ENCODE data around the gene TLE3.

Gene TLE3

DNA sequence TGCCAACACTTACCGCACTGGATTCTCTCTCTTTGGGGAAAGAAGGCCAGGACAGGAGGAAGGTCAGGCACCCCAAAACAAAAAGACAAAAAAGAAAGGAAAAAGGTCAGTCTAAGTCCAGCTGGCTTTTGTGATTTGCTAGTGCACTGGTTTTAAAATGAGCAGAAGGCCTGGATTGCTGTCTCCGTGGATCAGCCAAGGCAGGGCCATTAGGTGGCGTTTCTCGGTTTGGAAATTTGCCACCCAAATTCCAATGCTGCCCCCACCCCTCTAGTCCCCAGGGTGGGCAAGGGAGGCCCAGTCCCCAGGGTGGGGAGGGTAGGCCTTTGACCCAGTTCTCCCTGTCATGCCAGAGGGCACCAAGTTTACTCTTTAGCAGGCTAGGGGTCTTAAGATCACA is 33.3 kb downstream of the TLE3 start:
- Histone ChIP-seq H3K4me1 (ENCODE audit: insufficient read depth, insufficient read length) (peaks cover 8% of the 10 kb centered on the region), H3K9ac (ENCODE audit: insufficient read length, low read depth) (no peak overlapping the region), H3K36me3 (ENCODE audit: insufficient read depth, insufficient read length, low read length) (peaks cover 99% of the 10 kb centered on the region), H3K4me3 (ENCODE audit: insufficient read length, low read depth) (no peak overlapping the region), H3K27me3 (ENCODE audit: insufficient read depth, insufficient read length) (no peaks in the 10 kb centered on the region), H3K9me3 (ENCODE audit: insufficient read depth, low read length) (no peaks in the 10 kb centered on the region)
- DNase-seq (ENCODE audit: low read depth, low spot score) = no peak
- no peak for TF ChIP-seq SUZ12 (IDR thresholded peaks at IDR 0.05; ENCODE audit: extremely low read depth, insufficient read depth, insufficient read length)
- TF ChIP-seq YY1 (IDR thresholded peaks at IDR 0.05; ENCODE audit: insufficient read depth, insufficient read length) = no peak

DNA sequence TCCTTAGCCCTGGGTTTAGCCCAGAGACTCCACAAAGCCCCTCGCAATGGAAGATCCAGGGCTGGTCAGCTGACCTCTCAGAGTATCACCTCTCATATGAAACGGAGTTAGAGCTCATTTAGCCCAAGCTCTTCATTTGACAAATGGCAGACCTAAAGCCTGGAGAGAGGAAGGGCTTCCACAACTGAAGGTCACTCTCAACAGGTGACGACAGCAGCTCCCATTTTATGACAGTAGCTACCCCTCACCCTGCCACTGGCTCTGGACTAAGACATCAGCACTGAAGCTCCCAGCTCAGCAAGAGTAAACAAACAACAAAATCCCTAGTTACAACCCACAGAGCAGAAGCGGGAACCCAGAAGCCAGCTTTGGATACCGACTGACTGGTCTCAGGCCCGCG is 33.7 kb downstream of the TLE3 start:
- DNase-seq (ENCODE audit: low read depth, low spot score) = no peak
- TF ChIP-seq ZNF274 (IDR thresholded peaks at IDR 0.05; ENCODE audit: low read depth, low read length) = no peak
- Histone ChIP-seq H3K9me3 (ENCODE audit: insufficient read depth, low read length) (no peaks in the 10 kb centered on the region), H3K36me3 (ENCODE audit: insufficient read depth, insufficient read length, low read length) (peaks cover 99% of the 10 kb centered on the region), H3K27me3 (ENCODE audit: insufficient read depth, insufficient read length) (no peaks in the 10 kb centered on the region), H3K4me3 (ENCODE audit: insufficient read length, low read depth) (no peak overlapping the region), H3K4me1 (ENCODE audit: insufficient read depth, insufficient read length) (peaks cover 8% of the 10 kb centered on the region), H3K9ac (ENCODE audit: insufficient read length, low read depth) (no peak overlapping the region)

DNA sequence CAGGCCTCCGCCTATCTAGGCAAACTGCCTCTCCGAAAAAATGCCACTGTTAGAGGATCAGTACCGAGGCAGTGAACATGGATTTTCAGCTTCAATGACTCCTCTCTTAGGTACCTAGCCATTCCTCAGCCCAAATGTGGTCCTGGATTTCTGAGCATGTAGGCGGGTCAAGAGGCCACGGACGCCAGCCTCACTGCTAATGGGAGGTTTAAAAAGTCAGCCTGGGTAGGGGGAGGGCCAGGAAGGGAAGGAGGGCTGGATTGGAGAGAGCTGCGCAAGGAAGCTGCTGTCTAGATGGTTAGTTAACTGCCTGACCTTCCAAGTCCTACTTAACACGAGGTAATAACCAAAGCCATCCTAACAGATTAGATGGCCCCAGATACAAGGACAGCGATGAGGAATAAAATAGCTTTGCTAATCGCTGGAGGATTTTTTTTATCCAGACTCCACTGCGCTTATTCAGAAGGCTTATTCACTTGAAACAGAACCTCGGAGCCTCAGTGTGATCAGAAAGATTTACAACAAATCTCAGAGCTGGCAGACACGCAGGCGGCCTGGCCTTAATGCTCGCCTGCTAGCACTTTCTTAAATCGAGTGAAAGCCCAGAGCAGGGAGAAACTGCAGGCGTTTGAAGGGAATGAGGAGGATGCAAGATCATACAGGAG is 34.3 kb downstream of the TLE3 start:
- peaks cover 99% of the 10 kb centered on the region for H3K36me3 ChIP-seq (ENCODE audit: insufficient read depth, insufficient read length, low read length)
- no peaks in the 10 kb centered on the region for H3K9me3 ChIP-seq (ENCODE audit: insufficient read depth, low read length)
- H3K4me1 ChIP-seq (ENCODE audit: insufficient read depth, insufficient read length) = peaks cover 8% of the 10 kb centered on the region
- DNase-seq (ENCODE audit: low read depth, low spot score) = no peak
- H3K9ac ChIP-seq (ENCODE audit: insufficient read length, low read depth) = no peak overlapping the region
- no peaks in the 10 kb centered on the region for H3K27me3 ChIP-seq (ENCODE audit: insufficient read depth, insufficient read length)
- no peak overlapping the region for H3K4me3 ChIP-seq (ENCODE audit: insufficient read length, low read depth)
- no peak for TF ChIP-seq ZNF274 (IDR thresholded peaks at IDR 0.05; ENCODE audit: low read depth, low read length)

DNA sequence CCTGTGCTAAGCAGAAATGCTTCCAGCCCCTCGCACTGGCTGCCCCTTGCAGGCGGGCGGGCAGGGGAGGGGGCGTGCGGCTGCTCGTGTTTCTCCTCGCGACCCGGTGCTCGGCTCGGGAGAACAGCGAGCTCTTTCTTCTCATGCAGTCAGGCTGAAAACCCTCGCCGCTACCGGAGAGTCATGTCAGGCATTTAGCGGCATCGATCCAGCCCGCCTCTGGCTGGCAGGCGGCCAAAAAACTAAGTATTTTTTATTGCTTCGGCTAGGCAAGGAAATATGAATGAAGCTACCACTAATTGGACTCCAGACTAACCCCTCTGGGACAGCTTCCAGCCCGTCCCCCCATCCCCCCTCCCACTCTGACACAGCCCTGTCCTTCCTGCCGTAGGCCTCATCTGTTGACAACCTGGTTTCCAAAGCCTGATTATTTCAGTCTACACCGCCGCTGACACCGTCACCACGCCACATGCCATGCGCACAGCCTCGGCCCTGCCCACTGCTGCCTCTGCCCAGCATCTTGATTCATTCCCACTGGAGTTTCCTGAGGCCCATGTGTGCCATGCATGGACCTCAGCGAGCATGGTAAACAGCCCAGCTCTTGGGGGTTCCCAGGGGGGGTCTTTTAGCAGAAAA is 35.3 kb downstream of the TLE3 start:
- H3K9me3 ChIP-seq (ENCODE audit: insufficient read depth, low read length) = no peaks in the 10 kb centered on the region
- TF ChIP-seq SUZ12 (IDR thresholded peaks at IDR 0.05; ENCODE audit: extremely low read depth, insufficient read depth, insufficient read length) (no peak), ZNF274 (IDR thresholded peaks at IDR 0.05; ENCODE audit: low read depth, low read length) (no peak), YY1 (IDR thresholded peaks at IDR 0.05; ENCODE audit: insufficient read depth, insufficient read length) (no peak)
- peaks cover 100% of the 10 kb centered on the region for H3K36me3 ChIP-seq (ENCODE audit: insufficient read depth, insufficient read length, low read length)
- no peak overlapping the region for H3K9ac ChIP-seq (ENCODE audit: insufficient read length, low read depth)
- H3K4me3 ChIP-seq (ENCODE audit: insufficient read length, low read depth) = no peak overlapping the region
- DNase-seq (ENCODE audit: low read depth, low spot score) = no peak
- no peaks in the 10 kb centered on the region for H3K27me3 ChIP-seq (ENCODE audit: insufficient read depth, insufficient read length)
- H3K4me1 ChIP-seq (ENCODE audit: insufficient read depth, insufficient read length) = peaks cover 7% of the 10 kb centered on the region

DNA sequence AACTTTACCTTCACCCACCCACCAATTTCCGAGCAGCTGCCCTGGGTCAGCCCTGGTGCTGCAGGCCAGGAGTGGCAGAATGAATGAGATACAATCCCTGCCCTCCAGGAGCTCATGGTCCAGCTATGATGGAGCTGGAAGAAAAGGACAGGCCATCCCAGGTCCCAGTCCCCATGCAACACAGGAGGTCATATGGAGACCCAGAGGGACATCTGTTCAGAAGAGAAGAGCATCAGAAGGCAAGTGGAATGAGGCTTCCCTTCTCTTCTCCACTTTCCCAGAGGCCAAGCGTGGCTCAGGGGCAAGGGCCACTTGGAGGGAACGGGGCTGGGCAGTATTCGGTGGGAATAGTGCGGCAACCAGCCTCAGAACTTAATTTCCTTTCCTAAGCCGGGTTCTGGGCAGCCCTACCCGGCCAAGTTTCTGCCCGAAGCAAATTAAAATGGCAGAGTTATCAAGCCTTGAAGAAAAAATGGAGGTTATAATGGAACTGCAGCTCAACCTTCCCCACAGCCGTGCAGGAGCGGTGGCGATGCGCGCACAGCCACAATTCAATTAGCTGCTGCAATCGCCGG is 35.9 kb downstream of the TLE3 start:
- no peak for TF ChIP-seq SUZ12 (IDR thresholded peaks at IDR 0.05; ENCODE audit: extremely low read depth, insufficient read depth, insufficient read length)
- no peak for DNase-seq (ENCODE audit: low read depth, low spot score)
- H3K36me3 ChIP-seq (ENCODE audit: insufficient read depth, insufficient read length, low read length) = peaks cover 100% of the 10 kb centered on the region
- H3K27me3 ChIP-seq (ENCODE audit: insufficient read depth, insufficient read length) = no peaks in the 10 kb centered on the region
- no peaks in the 10 kb centered on the region for H3K9me3 ChIP-seq (ENCODE audit: insufficient read depth, low read length)
- no peak overlapping the region for H3K9ac ChIP-seq (ENCODE audit: insufficient read length, low read depth)
- H3K4me3 ChIP-seq (ENCODE audit: insufficient read length, low read depth) = no peak overlapping the region
- peaks cover 9% of the 10 kb centered on the region for H3K4me1 ChIP-seq (ENCODE audit: insufficient read depth, insufficient read length)

DNA sequence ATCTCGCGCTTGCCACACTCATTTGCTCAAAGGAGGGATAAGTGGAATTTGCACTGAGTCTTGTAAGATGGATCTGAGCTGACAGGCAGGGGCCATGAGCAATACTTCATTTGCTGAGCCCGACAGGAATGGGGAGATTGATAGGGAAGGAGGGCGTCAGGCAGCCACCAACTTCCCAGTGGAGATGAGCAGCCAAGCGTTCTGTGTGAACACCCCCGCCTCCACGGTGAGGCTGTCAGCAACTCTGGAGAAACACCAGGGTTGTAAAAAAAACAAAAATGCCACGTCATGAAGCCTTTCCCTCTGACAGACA is 36.8 kb downstream of the TLE3 start:
- TF ChIP-seq SUZ12 (IDR thresholded peaks at IDR 0.05; ENCODE audit: extremely low read depth, insufficient read depth, insufficient read length) = no peak
- TF ChIP-seq ZNF274 (IDR thresholded peaks at IDR 0.05; ENCODE audit: low read depth, low read length) = no peak
- no peak for TF ChIP-seq YY1 (IDR thresholded peaks at IDR 0.05; ENCODE audit: insufficient read depth, insufficient read length)
- Histone ChIP-seq H3K9ac (ENCODE audit: insufficient read length, low read depth) (no peak overlapping the region), H3K4me3 (ENCODE audit: insufficient read length, low read depth) (no peak overlapping the region), H3K9me3 (ENCODE audit: insufficient read depth, low read length) (no peaks in the 10 kb centered on the region), H3K36me3 (ENCODE audit: insufficient read depth, insufficient read length, low read length) (peaks cover 97% of the 10 kb centered on the region), H3K4me1 (ENCODE audit: insufficient read depth, insufficient read length) (peaks cover 10% of the 10 kb centered on the region), H3K27me3 (ENCODE audit: insufficient read depth, insufficient read length) (no peaks in the 10 kb centered on the region)
- no peak for DNase-seq (ENCODE audit: low read depth, low spot score)

DNA sequence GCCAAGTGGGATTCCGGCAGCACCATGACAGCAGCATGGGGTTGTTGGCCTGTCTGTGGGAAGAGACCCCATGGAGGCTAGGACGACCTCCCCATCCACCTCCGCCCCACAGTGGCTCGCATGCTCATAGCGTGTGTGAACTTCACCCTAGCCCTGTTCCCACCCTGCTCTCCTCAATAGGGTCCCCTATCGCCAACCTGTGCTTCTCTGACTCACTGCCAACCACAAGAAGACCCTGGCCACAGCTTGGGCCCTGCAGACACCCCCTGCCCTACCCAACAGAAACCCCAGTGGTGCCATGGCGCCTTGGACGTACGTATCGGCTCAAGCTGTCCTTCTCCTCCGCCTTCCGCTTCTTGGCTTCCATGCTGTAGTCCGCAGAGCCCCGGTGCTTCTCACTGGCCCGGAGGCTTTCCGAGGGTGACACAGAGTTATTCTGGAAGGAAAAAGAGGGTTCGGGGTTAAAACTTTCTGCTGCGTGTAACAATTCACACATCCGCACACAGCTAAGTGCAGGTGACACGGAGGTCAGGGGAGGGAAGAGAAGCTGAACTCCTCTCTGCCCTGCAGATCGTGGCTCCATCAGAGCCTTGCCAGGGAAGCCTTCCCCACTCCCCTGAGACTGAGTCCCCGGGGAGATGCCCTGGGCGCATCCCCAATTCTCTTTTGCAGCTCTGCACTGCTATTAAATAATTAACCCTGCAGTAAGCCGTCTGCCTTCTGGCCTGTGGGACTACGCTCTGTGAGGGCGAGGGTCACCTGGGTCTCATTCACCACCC is 37.3 kb downstream of the TLE3 start:
- DNase-seq (ENCODE audit: low read depth, low spot score) = no peak
- Histone ChIP-seq H3K9me3 (ENCODE audit: insufficient read depth, low read length) (no peaks in the 10 kb centered on the region), H3K27me3 (ENCODE audit: insufficient read depth, insufficient read length) (no peaks in the 10 kb centered on the region), H3K4me1 (ENCODE audit: insufficient read depth, insufficient read length) (peaks cover 12% of the 10 kb centered on the region), H3K4me3 (ENCODE audit: insufficient read length, low read depth) (no peak overlapping the region), H3K9ac (ENCODE audit: insufficient read length, low read depth) (no peak overlapping the region), H3K36me3 (ENCODE audit: insufficient read depth, insufficient read length, low read length) (peaks cover 97% of the 10 kb centered on the region)
- TF ChIP-seq SUZ12 (IDR thresholded peaks at IDR 0.05; ENCODE audit: extremely low read depth, insufficient read depth, insufficient read length) = no peak
- TF ChIP-seq ZNF274 (IDR thresholded peaks at IDR 0.05; ENCODE audit: low read depth, low read length) = no peak
- no peak for TF ChIP-seq YY1 (IDR thresholded peaks at IDR 0.05; ENCODE audit: insufficient read depth, insufficient read length)
